Fibroblast of the aortic adventitia (primary cell): ENCODE results near the gene FLT1. TPM values are rescaled to one million over a fixed set of nuclear protein-coding genes. Genes with fewer than 3 reads are reported as not detected.

Experiments
- DNase-seq: peaks from one replicate; pipeline ENCODE4 v3.0.0-alpha.2; 2010; ENCODE audit warnings: low read depth
- H3K4me3 ChIP-seq: 2 replicates; pipeline ENCODE4 v1.5.1; 2011; ENCODE audit warnings: low read depth, mild to moderate bottlenecking, control low read depth, low read length, moderate library complexity
- total RNA-seq: library from RNA; depleted of rRNA; stranded (reverse); fragments of >200 nt; gene quantifications from 2 replicates; pipeline ENCODE4 v1.2.3, GENCODE V29; 2012; ENCODE audit warnings: low replicate concordance
- TF ChIP-seq, protein P1 (sequence below): IDR thresholded peaks from 2 replicates; pipeline ENCODE4 v1.5.1; 2011; ENCODE audit warnings: mild to moderate bottlenecking, low read length, control low read depth, inconsistent platforms; ENCODE audit not compliant: insufficient read depth

Gene FLT1
- total RNA-seq, 1 donor, result 0.36 TPM

DNA sequence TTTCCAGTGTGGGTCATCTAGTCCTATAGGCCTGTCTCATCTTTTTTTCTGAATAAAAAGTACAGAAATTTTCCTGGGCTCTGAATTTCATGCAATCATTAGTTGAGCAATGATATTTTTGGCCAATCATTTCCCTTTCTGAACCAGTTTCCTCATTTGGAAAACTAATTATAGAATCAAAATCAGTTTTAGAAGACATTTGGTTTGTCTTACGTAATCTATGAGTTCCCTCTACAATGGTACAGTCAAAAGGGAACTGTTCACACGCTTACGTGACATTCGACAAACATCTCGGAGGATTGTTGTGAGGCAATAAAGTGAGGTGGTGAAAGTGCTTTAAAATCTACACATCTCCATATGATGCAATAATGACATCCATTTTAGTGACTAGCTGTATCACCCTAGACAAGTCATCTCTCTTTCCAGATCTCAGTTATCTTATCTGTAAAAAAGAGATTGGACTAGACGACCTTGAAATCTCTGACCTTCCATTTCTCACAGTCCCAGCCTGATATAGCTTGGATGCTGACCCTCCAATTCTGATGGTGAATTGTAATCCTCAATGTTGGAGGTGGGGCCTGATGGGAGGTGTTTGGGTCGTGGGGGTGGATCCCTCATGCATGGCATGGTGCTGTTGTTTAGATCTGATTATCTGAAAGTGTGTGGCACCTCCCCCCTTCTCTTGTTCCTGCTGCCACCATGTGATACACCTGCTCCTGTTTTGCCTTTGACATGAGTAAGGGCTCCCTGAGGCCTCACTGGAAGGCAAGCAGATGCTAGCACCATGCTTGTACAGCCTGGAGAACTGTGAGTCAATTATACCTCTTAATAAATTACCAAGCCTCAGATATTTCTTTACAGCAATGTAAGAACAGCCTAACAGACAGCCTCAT lies 26.7 kb downstream of the FLT1 start:
- DNase-seq, result no peak
- no peak overlapping the region for H3K4me3 ChIP-seq
- TF ChIP-seq, protein P1, sequence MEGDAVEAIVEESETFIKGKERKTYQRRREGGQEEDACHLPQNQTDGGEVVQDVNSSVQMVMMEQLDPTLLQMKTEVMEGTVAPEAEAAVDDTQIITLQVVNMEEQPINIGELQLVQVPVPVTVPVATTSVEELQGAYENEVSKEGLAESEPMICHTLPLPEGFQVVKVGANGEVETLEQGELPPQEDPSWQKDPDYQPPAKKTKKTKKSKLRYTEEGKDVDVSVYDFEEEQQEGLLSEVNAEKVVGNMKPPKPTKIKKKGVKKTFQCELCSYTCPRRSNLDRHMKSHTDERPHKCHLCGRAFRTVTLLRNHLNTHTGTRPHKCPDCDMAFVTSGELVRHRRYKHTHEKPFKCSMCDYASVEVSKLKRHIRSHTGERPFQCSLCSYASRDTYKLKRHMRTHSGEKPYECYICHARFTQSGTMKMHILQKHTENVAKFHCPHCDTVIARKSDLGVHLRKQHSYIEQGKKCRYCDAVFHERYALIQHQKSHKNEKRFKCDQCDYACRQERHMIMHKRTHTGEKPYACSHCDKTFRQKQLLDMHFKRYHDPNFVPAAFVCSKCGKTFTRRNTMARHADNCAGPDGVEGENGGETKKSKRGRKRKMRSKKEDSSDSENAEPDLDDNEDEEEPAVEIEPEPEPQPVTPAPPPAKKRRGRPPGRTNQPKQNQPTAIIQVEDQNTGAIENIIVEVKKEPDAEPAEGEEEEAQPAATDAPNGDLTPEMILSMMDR, result no peak

DNA sequence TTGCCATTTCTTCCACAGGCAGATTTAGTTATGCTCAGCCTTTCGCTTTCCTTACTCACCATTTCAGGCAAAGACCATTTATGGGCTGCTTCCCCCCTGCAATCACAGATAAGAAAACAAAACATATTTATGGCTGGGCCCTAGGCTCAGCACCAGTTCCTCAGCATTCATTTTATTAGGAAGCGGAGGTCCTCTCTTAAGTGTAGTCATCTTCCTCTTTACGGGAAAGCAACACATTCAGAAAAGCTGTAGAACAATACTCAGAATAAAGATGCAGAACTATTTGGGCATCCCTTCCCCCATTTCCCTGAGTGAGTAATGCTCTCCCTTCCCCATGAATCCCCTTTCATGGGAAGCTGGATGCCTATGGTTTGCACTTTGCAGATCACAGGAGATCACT lies 27.9 kb downstream of the FLT1 start:
- H3K4me3 ChIP-seq, result no peak overlapping the region
- no peak for DNase-seq
- TF ChIP-seq, protein P1, result no peak

DNA sequence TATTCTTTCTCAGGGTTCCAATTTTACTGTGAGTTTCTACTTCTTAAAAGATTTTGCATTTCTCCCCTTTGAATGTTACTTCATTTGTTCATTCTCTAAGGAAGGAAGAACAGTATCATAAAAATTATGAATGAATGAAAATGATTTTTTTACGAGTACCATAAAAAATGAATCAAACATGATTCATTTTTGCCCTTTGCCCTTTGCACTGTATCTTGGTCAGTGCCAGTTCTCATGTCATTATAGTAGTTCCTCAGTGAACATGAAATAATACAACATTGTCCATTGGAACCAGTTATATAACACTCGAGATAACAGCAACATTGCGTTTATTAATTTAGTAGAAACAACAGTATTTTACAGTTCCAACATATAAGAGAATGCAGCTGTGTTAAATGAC lies 28.8 kb downstream of the FLT1 start:
- TF ChIP-seq, protein P1, result no peak
- DNase-seq, result no peak
- no peak overlapping the region for H3K4me3 ChIP-seq

DNA sequence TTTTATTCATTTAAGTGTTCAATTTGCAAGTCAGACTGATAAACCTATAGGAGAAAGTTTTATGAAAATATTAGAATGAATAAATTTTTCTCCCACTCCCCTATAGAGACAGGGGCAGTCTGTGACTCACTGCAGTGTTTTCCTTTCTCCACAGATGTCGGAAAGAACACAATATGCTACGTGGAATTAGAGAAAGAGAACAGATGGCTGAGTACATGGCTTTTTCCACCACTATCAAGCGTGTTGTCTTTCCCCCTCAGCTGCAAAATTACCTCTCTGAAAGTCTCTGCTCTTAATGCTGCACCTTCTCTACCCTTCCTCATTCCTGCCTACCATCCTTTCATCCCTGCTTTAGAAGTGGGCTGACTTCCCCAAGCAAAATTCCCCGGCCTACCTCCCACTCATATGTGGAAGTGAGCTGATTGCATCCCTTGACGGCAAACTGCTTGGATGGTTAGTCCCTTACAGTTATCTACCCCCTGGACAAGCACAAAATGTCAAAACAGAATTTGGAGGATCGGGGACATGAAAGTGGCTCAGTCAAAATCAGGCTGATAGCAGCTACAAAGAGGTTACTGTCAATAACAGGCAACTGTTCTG lies 30.0 kb downstream of the FLT1 start:
- no peak for DNase-seq
- TF ChIP-seq, protein P1, result no peak
- H3K4me3 ChIP-seq, result no peak overlapping the region

DNA sequence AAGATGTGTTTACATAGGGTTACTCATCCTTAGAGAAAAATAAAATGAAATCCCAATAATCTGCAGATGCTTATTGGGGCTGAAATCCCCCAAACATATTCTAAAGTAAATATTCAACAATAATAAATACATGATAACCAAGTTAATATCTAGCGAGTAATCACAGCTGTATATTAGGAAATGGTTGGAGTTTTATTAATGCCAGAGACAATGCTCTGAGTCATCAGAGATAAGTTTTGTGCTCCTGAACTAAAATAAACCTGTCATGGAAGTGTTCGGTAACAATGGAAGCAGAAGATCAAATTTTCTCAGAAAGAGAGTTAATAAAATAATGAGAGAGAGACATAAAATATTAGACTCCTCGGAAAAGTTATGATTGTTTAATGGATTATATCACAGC lies 31.4 kb downstream of the FLT1 start:
- DNase-seq, result peak; percentile 52
- TF ChIP-seq, protein P1, result no peak
- H3K4me3 ChIP-seq, result no peak overlapping the region

DNA sequence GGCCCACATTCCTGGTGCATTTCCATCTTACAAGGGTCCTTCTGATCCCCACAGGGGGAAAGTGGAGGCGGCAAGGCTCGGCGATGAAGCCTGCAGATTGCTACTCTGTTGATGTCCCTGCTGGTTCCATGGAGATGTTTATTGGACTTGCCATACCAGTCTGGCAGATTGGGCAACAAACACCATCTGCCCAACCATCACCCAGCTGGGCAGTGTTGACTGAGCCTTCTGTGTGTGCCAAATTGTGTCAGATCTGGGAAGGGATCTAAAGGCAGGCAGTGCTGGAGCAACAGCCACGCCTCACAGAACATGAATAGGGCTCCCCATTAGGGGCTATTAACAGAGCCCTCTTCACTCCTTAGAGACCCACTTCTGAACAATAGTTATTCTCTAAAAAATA lies 35.0 kb downstream of the FLT1 start:
- DNase-seq, result no peak
- no peak overlapping the region for H3K4me3 ChIP-seq
- TF ChIP-seq, protein P1, result no peak
